NT2/D1 (cell line): ENCODE data around the gene CIP2A.

Source experiments
- YY1 ChIP-seq: IDR thresholded peaks from 2 replicates; pipeline ENCODE4 v1.6.1; 2011; ENCODE audit not compliant: insufficient read length, insufficient read depth
- ZNF274 ChIP-seq: IDR thresholded peaks from 2 replicates; pipeline ENCODE4 v1.6.1; 2011; ENCODE audit warnings: mild to moderate bottlenecking, low read depth, low read length

- TF ChIP-seq ZNF274, result no peak
- TF ChIP-seq YY1, result no peak
Observed at GRCh38 chr3:108602249-108602934, 13.2 kb upstream of the CIP2A start.
